ENCODE measurements around the gene MARCHF10. TPM values are rescaled to one million over a fixed set of nuclear protein-coding genes. Genes with fewer than 3 reads are reported as not detected.

Gene MARCHF10
- total and polyA plus RNA-seq, 2 of the 13 experiments (the other 11 are each of a cell fraction or from before 2014, with no cell fraction given): not detected

DNA sequence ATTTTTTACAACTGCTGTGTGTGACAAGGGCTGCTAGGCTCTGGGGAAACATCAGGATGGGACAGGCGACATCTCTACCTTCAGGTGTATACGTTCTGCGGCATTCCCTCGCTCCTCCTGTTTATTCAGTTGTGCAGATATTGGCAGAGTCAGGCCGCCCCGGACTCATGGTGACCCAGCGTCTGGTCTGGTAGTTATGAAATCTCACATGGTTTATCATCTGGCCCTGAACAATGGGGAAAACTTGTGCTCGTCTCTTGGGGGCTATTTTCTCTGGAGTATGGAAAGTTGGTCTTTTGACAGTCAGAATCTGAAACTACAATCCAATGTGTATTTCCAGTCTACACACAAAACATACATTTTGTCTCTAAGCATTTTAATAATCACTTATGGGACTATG lies 3.3 kb downstream of the MARCHF10 start:
- Histone ChIP-seq H3K36me3 (replicated peaks in 1 of 2; ENCODE audit: control insufficient read depth in 1 of 2, insufficient read depth in 2 of 2, low read length in 2 of 2) (no peaks in the 10 kb centered on the region), H3K27ac (ENCODE audit: extremely low read length, insufficient read depth, low read length) (no peak overlapping the region), H3K9me3 (ENCODE audit: low read length) (no peaks in the 10 kb centered on the region), H3K4me3 (replicated peaks in 1 of 3; ENCODE audit: insufficient read depth in 1 of 3, low read depth in 2 of 3, low read length in 3 of 3) (no peak overlapping the region), H3K79me2 (ENCODE audit: insufficient read depth, low read length) (no peaks in the 10 kb centered on the region), H3K27me3 (ENCODE audit: control insufficient read depth in 1 of 2, insufficient read depth in 2 of 2, low read length in 2 of 2) (peaks cover 7 to 81% of the 10 kb centered on the region in 2 experiments), H3K4me1 (ENCODE audit: insufficient read depth, low read length) (no peaks in the 10 kb centered on the region), H2AFZ (ENCODE audit: low read length) (no peak overlapping the region), H4K20me1 (ENCODE audit: insufficient read depth, low read length) (no peaks in the 10 kb centered on the region), H3K4me2 (ENCODE audit: low read depth, low read length) (no peak overlapping the region), H3K9ac (ENCODE audit: insufficient read depth, low read depth, low read length) (no peak overlapping the region)
- FAIRE-seq (no peak), ATAC-seq (no peak; the same call in 2 of the 3 replicates), DNase-seq (ENCODE audit: low spot score) (no peak)
- CTCF ChIA-PET (ENCODE audit: low intra/inter-chr PET ratio, low total read pairs): no interaction called here
- no TSS peak for BruUV-seq (replicated peaks)
- TF ChIP-seq HES4 (CRISPR knock-in tag; IDR thresholded peaks at IDR 0.05; ENCODE audit: borderline replicate concordance) (no peak), RFXANK (CRISPR knock-in tag; IDR thresholded peaks at IDR 0.05) (no peak), KDM6A (CRISPR knock-in tag; IDR thresholded peaks at IDR 0.05; ENCODE audit: low read depth) (no peak)
- TF ChIP-seq, protein P1, sequence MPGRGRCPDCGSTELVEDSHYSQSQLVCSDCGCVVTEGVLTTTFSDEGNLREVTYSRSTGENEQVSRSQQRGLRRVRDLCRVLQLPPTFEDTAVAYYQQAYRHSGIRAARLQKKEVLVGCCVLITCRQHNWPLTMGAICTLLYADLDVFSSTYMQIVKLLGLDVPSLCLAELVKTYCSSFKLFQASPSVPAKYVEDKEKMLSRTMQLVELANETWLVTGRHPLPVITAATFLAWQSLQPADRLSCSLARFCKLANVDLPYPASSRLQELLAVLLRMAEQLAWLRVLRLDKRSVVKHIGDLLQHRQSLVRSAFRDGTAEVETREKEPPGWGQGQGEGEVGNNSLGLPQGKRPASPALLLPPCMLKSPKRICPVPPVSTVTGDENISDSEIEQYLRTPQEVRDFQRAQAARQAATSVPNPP (CRISPR knock-in tag; IDR thresholded peaks at IDR 0.05): no peak
- TF ChIP-seq, protein P2, sequence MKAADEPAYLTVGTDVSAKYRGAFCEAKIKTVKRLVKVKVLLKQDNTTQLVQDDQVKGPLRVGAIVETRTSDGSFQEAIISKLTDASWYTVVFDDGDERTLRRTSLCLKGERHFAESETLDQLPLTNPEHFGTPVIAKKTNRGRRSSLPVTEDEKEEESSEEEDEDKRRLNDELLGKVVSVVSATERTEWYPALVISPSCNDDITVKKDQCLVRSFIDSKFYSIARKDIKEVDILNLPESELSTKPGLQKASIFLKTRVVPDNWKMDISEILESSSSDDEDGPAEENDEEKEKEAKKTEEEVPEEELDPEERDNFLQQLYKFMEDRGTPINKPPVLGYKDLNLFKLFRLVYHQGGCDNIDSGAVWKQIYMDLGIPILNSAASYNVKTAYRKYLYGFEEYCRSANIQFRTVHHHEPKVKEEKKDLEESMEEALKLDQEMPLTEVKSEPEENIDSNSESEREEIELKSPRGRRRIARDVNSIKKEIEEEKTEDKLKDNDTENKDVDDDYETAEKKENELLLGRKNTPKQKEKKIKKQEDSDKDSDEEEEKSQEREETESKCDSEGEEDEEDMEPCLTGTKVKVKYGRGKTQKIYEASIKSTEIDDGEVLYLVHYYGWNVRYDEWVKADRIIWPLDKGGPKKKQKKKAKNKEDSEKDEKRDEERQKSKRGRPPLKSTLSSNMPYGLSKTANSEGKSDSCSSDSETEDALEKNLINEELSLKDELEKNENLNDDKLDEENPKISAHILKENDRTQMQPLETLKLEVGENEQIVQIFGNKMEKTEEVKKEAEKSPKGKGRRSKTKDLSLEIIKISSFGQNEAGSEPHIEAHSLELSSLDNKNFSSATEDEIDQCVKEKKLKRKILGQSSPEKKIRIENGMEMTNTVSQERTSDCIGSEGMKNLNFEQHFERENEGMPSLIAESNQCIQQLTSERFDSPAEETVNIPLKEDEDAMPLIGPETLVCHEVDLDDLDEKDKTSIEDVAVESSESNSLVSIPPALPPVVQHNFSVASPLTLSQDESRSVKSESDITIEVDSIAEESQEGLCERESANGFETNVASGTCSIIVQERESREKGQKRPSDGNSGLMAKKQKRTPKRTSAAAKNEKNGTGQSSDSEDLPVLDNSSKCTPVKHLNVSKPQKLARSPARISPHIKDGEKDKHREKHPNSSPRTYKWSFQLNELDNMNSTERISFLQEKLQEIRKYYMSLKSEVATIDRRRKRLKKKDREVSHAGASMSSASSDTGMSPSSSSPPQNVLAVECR (CRISPR knock-in tag; IDR thresholded peaks at IDR 0.05; ENCODE audit: borderline replicate concordance): no peak
- POLR2A ChIA-PET: no interaction called here
- intact Hi-C loops (cut with micrococcal nuclease; ENCODE audit: unreplicated experiment) (no loop called here), in situ Hi-C loops (cut with HindIII; ENCODE audit: extremely low pct_ligation_motif_present, low pct_unique_long_range_greater_than_20kb) (no loop called here)
- WGBS (ENCODE audit: low lambda C conversion rate): 3% methylated on average over 8 of the region's 8 CpGs
